Astrocyte of the cerebellum (primary cell): ENCODE measurements around the gene FXN.

Source experiments
- DNase-seq: peaks from one replicate; pipeline ENCODE4 v3.0.0-alpha.2; 2011; ENCODE audit warnings: low read depth
- H3K4me3 ChIP-seq: 2 replicates; pipeline ENCODE4 v1.5.1; 2011; ENCODE audit warnings: mild to moderate bottlenecking, low read depth, low read length, moderate library complexity
- in situ Hi-C: cut with HindIII; loops from 2 replicates; pipeline ENCODE4 v1.10.0; 2017; ENCODE audit warnings: low sequenced_read_pairs
- TF ChIP-seq, protein P1 (sequence below): IDR thresholded peaks from 2 replicates; pipeline ENCODE4 v1.5.1; 2012; ENCODE audit warnings: low read length, low read depth, moderate library complexity, mild to moderate bottlenecking; ENCODE audit errors: missing control alignments

Gene FXN

DNA sequence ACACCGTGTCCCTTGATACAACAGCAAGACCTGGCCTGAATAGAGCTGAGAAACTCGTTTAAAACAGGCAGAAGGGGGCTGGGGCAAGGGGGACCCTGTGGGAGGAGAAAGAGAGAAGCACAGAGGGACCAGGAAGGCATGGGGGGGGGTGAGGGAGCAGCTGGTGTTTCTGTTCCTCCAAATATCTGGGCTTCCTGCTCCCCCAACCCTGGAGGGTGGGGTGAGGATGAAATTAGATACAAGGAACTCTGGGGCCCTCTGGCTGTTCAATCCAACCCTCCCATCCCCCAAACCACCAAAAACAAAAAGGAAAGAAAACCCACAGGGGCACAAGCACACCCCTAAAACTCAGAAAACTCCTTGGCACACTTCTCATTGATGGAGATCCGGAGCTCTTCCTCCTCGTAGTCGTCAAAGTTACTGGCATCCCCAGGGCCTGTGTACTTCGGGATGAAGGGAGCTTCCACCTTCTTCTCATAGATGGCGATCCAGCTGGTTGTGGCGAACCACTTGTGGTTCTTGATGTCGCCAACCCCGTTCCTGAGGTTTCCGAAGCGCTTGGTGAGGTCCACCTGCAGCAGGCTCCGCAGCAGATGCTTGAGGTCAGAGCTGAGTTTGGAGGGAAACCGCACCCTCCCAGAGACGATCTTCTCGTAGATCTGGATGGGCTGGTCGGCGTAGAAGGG lies 22.7 kb upstream of the FXN start:
- H3K4me3 ChIP-seq, result no peak overlapping the region
- TF ChIP-seq, protein P1, sequence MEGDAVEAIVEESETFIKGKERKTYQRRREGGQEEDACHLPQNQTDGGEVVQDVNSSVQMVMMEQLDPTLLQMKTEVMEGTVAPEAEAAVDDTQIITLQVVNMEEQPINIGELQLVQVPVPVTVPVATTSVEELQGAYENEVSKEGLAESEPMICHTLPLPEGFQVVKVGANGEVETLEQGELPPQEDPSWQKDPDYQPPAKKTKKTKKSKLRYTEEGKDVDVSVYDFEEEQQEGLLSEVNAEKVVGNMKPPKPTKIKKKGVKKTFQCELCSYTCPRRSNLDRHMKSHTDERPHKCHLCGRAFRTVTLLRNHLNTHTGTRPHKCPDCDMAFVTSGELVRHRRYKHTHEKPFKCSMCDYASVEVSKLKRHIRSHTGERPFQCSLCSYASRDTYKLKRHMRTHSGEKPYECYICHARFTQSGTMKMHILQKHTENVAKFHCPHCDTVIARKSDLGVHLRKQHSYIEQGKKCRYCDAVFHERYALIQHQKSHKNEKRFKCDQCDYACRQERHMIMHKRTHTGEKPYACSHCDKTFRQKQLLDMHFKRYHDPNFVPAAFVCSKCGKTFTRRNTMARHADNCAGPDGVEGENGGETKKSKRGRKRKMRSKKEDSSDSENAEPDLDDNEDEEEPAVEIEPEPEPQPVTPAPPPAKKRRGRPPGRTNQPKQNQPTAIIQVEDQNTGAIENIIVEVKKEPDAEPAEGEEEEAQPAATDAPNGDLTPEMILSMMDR, result no peak
- in situ Hi-C loops, result no loop called here
- DNase-seq, result no peak

DNA sequence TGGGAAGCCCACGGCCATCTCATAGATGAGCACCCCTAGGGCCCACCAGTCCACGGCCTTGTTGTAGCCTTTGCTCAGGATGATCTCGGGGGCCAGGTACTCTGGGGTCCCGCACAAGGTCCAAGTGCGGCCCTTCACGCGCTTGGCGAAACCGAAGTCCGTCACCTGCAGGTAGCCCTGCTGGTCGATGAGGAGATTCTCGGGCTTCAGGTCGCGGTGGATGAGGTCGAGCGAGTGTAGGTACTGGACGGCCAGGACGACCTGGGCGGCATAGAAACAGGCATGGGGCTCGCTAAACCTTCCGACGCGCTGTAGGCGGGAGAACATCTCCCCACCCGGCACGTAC lies 22.2 kb upstream of the FXN start:
- in situ Hi-C loops, result no loop called here
- TF ChIP-seq, protein P1, result no peak

DNA sequence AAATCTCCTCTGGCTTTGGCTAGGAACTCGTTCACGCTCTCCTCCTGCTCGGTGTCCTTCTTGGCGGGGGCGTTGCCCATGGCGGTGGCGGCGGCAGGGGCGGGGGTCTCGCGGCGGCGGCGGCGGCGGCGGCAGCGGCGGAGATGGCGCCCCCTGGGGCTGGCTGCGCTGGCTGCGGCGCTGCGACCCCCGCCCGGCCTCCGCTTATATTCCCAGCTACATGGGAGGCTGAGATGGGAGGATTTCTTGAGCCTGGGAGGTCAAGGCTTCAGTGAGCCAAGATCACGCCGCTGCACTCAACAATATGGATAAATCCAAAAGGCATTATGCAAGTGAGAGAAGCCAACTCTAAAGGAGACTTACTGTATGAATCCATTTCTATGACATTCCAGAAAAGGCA lies 21.5 kb upstream of the FXN start, which contains the start of gene PRKACG:
Gene PRKACG (minus strand): TSS at position 101 of the 400 bp plus-strand sequence. CDS start 21 bp downstream, at position 80.
- no peak for DNase-seq
- no peak within 1 kb of the TSS for H3K4me3 ChIP-seq
- in situ Hi-C loops, result no loop called here
- TF ChIP-seq, protein P1, result no peak

More for the DNA sequence above, 22.2 kb upstream of the FXN start:
- no peak overlapping the region for H3K4me3 ChIP-seq
- no peak for DNase-seq

DNA sequence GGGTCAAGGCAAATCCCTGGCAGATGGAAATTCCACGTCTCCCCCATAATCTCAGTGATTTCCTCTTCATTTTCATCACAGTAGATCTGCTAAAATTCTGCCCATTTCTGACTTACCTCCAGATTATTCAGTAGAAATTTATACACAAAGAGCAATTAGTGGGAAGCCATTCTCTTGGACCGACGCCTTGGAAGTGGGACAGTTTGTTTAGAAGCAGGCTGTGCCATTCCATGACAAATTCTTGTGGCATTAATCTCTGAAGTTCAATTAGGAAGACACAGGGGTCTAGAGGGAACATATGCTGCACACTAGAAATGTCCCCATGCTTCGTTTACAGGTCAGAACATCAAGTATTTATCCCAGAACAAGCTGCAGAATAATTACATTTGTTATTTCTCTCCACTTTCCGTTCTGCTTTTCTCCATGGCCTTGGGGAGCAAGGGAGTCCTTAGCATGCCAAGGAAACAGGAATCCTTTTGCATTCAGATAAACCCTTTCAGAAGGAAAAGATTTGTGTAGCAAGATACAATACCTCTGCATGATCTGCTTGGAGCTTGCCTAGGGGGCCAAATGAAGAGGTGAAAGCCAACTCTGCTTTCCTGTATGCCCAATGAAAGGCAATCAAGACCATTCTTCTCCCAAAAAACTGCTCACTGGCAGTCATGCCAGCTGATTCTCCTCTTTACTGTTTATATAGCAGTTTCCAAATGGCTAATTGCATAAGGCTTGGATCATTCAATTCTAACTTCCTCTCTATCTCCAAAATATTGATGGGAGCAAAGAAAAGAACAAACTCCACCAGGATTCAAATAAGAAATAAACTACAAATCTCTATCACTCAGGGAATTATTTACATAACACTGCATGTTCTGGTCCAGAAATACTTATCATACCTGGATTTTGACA lies 19.1 kb upstream of the FXN start:
- DNase-seq, result no peak
- in situ Hi-C loops, result no loop called here
- TF ChIP-seq, protein P1, result no peak
- no peak overlapping the region for H3K4me3 ChIP-seq

DNA sequence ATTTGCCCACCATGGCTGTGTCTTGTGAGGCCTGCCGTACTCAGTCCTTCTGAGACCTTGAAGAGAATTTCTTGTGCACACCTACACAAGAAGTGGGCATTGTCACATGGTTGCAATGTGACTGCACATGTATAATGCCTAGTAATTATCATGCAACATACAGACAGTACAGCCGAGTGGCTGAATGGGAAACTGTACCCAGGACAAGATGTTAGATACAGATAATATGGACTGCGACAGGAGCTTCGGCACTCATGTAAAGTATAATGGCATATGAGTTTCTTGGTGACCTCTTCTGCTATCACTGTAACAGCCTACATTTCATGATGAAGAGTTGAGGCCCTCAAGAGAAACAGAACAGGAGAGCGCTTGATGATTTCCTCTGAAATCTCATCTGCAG lies 16.8 kb upstream of the FXN start:
- TF ChIP-seq, protein P1, result no peak
- in situ Hi-C loops, result no loop called here
- H3K4me3 ChIP-seq, result no peak overlapping the region
- DNase-seq, result no peak

DNA sequence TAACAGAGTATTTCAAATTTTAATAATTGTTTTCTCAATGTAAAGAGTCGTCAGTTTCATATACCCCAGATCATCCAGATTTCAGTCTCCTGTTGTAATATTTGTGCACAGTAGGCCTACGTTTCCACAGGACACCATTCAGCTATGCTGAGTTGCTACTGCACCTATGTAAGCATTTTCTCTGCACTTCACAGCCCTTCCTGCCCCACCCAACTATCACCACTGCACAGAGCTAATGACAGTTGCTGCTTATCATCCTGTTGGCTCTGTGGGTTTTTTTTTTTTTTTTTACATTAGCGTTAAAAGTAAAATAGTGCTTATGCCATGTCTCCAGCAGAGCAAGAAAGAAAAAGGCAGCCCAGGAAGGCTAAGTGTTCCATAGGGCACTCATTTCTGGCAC lies 15.7 kb upstream of the FXN start:
- in situ Hi-C loops, result no loop called here
- TF ChIP-seq, protein P1, result no peak
- no peak overlapping the region for H3K4me3 ChIP-seq
- no peak for DNase-seq
